Stimulated activated CD4-positive, alpha-beta T cell treated with anti-CD3 and anti-CD28 coated beads, Interleukin-1b, Interleukin-23, amount 100 ng/mL, for 1 hour (primary cell): ENCODE measurements around the gene TJP1.
"Not testable (repeated sequence)": the region's sequence is repeated elsewhere in the genome, so short reads cannot be mapped to it uniquely, and the experiment has no call there.

ENCODE experiments used
- DNase-seq, 2 donors: peaks; one replicate each; pipeline ENCODE4 v3.0.0-alpha.2; 2020; ENCODE audit warnings: low read depth in 2 of 2

TJP1 gene

GRCh38 chr15:29700296-29700695, 122.0 kb downstream of the TJP1 start:
- no peak for DNase-seq

- no peak for DNase-seq
These were observed 122.5 kb downstream of the TJP1 start for GRCh38 chr15:29699791-29700190.

GRCh38 chr15:29698030-29698701, 124.1 kb downstream of the TJP1 start:
- DNase-seq: no peak

GRCh38 chr15:29696950-29697738, 125.1 kb downstream of the TJP1 start:
- no peak for DNase-seq

- DNase-seq: not testable (repeated sequence)
These were observed 125.8 kb downstream of the TJP1 start for GRCh38 chr15:29696506-29696905.

- DNase-seq: no peak
These were observed 126.6 kb downstream of the TJP1 start for GRCh38 chr15:29695489-29696167.

- DNase-seq: no peak
These were observed 129.0 kb downstream of the TJP1 start for GRCh38 chr15:29693225-29693624.

- DNase-seq: no peak
These were observed 129.7 kb downstream of the TJP1 start for GRCh38 chr15:29692527-29692926.

- no peak for DNase-seq
These were observed 131.3 kb downstream of the TJP1 start for GRCh38 chr15:29690765-29691475.

GRCh38 chr15:29689287-29689986, 132.8 kb downstream of the TJP1 start:
- no peak for DNase-seq

GRCh38 chr15:29688506-29689286, 133.6 kb downstream of the TJP1 start:
- no peak for DNase-seq

- no peak for DNase-seq
These were observed 134.2 kb downstream of the TJP1 start for GRCh38 chr15:29687939-29688505.

GRCh38 chr15:29687204-29687815, 135.0 kb downstream of the TJP1 start:
- no peak for DNase-seq

GRCh38 chr15:29686445-29687203, 135.6 kb downstream of the TJP1 start:
- no peak for DNase-seq

GRCh38 chr15:29686079-29686425, 136.2 kb downstream of the TJP1 start:
- DNase-seq: no peak

GRCh38 chr15:29685156-29686078, 136.9 kb downstream of the TJP1 start:
- DNase-seq: no peak

GRCh38 chr15:29682781-29683180, 139.5 kb downstream of the TJP1 start:
- no peak for DNase-seq

GRCh38 chr15:29682361-29682760, 139.9 kb downstream of the TJP1 start:
- DNase-seq: no peak
